GM21723 (cell line): ENCODE measurements around the gene IDNK.

Source experiments
- ATAC-seq: cut with Tn5 transposase; IDR thresholded peaks from one replicate; pipeline ENCODE4 v1.9.1; 2021; ENCODE audit warnings: mild to moderate bottlenecking, moderate library complexity; ENCODE audit not compliant: unreplicated experiment

Gene IDNK

GRCh38 chr9:83633255-83633654 lies 10.3 kb downstream of the IDNK start:
- no peak for ATAC-seq

GRCh38 chr9:83633676-83634075 lies 10.7 kb downstream of the IDNK start:
- no peak for ATAC-seq

- no peak for ATAC-seq
Measured at GRCh38 chr9:83636813-83637212, 13.9 kb downstream of the IDNK start.

GRCh38 chr9:83637389-83637788 lies 14.4 kb downstream of the IDNK start:
- ATAC-seq: no peak

GRCh38 chr9:83639266-83639665 lies 16.3 kb downstream of the IDNK start:
- no peak for ATAC-seq

- ATAC-seq: no peak
Measured at GRCh38 chr9:83642793-83643192, 19.9 kb downstream of the IDNK start.

- no peak for ATAC-seq
Measured at GRCh38 chr9:83646500-83647239, 23.7 kb downstream of the IDNK start.

- ATAC-seq: peak; percentile 69
Measured at GRCh38 chr9:83649080-83649479, 26.1 kb downstream of the IDNK start.

GRCh38 chr9:83649515-83649914 lies 26.6 kb downstream of the IDNK start:
- no peak for ATAC-seq

- no peak for ATAC-seq
Measured at GRCh38 chr9:83651558-83651957, 28.6 kb downstream of the IDNK start.

GRCh38 chr9:83652433-83652832 lies 29.5 kb downstream of the IDNK start:
- no peak for ATAC-seq

- no peak for ATAC-seq
Measured at GRCh38 chr9:83655433-83655832, 32.5 kb downstream of the IDNK start.

- ATAC-seq: peak; percentile 50
Measured at GRCh38 chr9:83656032-83656680, 33.2 kb downstream of the IDNK start.

- peak; percentile 73 for ATAC-seq
Measured at GRCh38 chr9:83656952-83657351, 34.0 kb downstream of the IDNK start.

- no peak for ATAC-seq
Measured at GRCh38 chr9:83662933-83663332, 40.0 kb downstream of the IDNK start.

GRCh38 chr9:83665580-83666200 lies 42.7 kb downstream of the IDNK start:
- peak; percentile 78 for ATAC-seq

GRCh38 chr9:83669067-83669466 lies 46.1 kb downstream of the IDNK start:
- ATAC-seq: no peak

GRCh38 chr9:83670381-83670780 lies 47.4 kb downstream of the IDNK start:
- no peak for ATAC-seq

GRCh38 chr9:83671451-83671850 lies 48.5 kb downstream of the IDNK start:
- ATAC-seq: no peak

GRCh38 chr9:83675466-83675865 lies 52.5 kb downstream of the IDNK start:
- ATAC-seq: no peak

GRCh38 chr9:83677596-83677995 lies 54.7 kb downstream of the IDNK start:
- no peak for ATAC-seq

GRCh38 chr9:83680233-83680632 lies 57.3 kb downstream of the IDNK start:
- no peak for ATAC-seq
